Epidermal melanocyte (primary cell): ENCODE data around the gene ADAM19.

Experiments
- DNase-seq: peaks from one replicate; pipeline ENCODE4 v3.0.0; 2011; ENCODE audit warnings: low spot score; ENCODE audit not compliant: insufficient read length

ADAM19 gene

GRCh38 chr5:157594675-157595459 is 19.3 kb upstream of the ADAM19 start:
- DNase-seq: no peak

- no peak for DNase-seq
Observed at GRCh38 chr5:157594257-157594656, 18.7 kb upstream of the ADAM19 start.

GRCh38 chr5:157593052-157593757 is 17.6 kb upstream of the ADAM19 start:
- DNase-seq: no peak

GRCh38 chr5:157592594-157592993 is 17.0 kb upstream of the ADAM19 start:
- DNase-seq: no peak

GRCh38 chr5:157590478-157590877 is 14.9 kb upstream of the ADAM19 start:
- DNase-seq: no peak

- DNase-seq: no peak
Observed at GRCh38 chr5:157584628-157585027, 9.1 kb upstream of the ADAM19 start.

- no peak for DNase-seq
Observed at GRCh38 chr5:157582731-157583620, 7.4 kb upstream of the ADAM19 start.

GRCh38 chr5:157581901-157582300 is 6.3 kb upstream of the ADAM19 start:
- no peak for DNase-seq

GRCh38 chr5:157578079-157578780 is 2.7 kb upstream of the ADAM19 start:
- DNase-seq: no peak

GRCh38 chr5:157576678-157577077 is 1.1 kb upstream of the ADAM19 start:
- no peak for DNase-seq

- no peak for DNase-seq
Observed at GRCh38 chr5:157574456-157575380, 857 bp downstream of the ADAM19 start.

- no peak for DNase-seq
Observed at GRCh38 chr5:157571357-157571827, 4.2 kb downstream of the ADAM19 start.

- DNase-seq: no peak
Observed at GRCh38 chr5:157570531-157571200, 4.9 kb downstream of the ADAM19 start.

- no peak for DNase-seq
Observed at GRCh38 chr5:157568720-157569119, 6.9 kb downstream of the ADAM19 start.

- no peak for DNase-seq
Observed at GRCh38 chr5:157568222-157568621, 7.4 kb downstream of the ADAM19 start.

GRCh38 chr5:157566902-157567489 is 8.6 kb downstream of the ADAM19 start:
- DNase-seq: no peak

GRCh38 chr5:157563929-157564716 is 11.5 kb downstream of the ADAM19 start:
- no peak for DNase-seq

GRCh38 chr5:157563373-157563928 is 12.1 kb downstream of the ADAM19 start:
- DNase-seq: no peak
